Activated CD4-positive, alpha-beta T cell treated with anti-CD3 and anti-CD28 coated beads, Interleukin-2, amount 50 U/mL, for 1 hour (primary cell): ENCODE data around the gene ART1.
"Not testable (repeated sequence)": the region's sequence is repeated elsewhere in the genome, so short reads cannot be mapped to it uniquely, and the experiment has no call there.

ENCODE experiments used
- DNase-seq: peaks from one replicate; pipeline ENCODE4 v3.0.0-alpha.2; 2020

The ART1 gene

GRCh38 chr11:3635641-3636375 lies 9.1 kb upstream of the ART1 start:
- DNase-seq, result no peak

- DNase-seq, result no peak
These were observed 7.7 kb upstream of the ART1 start for GRCh38 chr11:3637201-3637600.

GRCh38 chr11:3638513-3638912 lies 6.4 kb upstream of the ART1 start:
- no peak for DNase-seq

- DNase-seq, result no peak
These were observed 5.1 kb upstream of the ART1 start for GRCh38 chr11:3639841-3640240.

GRCh38 chr11:3641191-3641590 lies 3.7 kb upstream of the ART1 start:
- no peak for DNase-seq

- DNase-seq, result no peak
These were observed 3.2 kb upstream of the ART1 start, which contains the start of gene ART5 for GRCh38 chr11:3641701-3642070. ART5 (minus strand) TSS chr11:3641992; CDS start chr11:3641862, 130 bp downstream.

GRCh38 chr11:3642071-3642951 lies 2.6 kb upstream of the ART1 start:
- DNase-seq, result peak; percentile 78

GRCh38 chr11:3643102-3643546 lies 1.8 kb upstream of the ART1 start:
- not testable (repeated sequence) for DNase-seq

GRCh38 chr11:3645552-3645951 lies 624 bp downstream of the ART1 start:
- no peak for DNase-seq

GRCh38 chr11:3648843-3649242 lies 3.9 kb downstream of the ART1 start:
- DNase-seq, result not testable (repeated sequence)

GRCh38 chr11:3649374-3649773 lies 4.4 kb downstream of the ART1 start:
- DNase-seq, result not testable (repeated sequence)

- not testable (repeated sequence) for DNase-seq
These were observed 7.6 kb downstream of the ART1 start for GRCh38 chr11:3652514-3652913.

GRCh38 chr11:3655547-3655946 lies 10.6 kb downstream of the ART1 start:
- no peak for DNase-seq

- DNase-seq, result not testable (repeated sequence)
These were observed 12.4 kb downstream of the ART1 start for GRCh38 chr11:3657331-3657730.

GRCh38 chr11:3658252-3658651 lies 13.3 kb downstream of the ART1 start:
- no peak for DNase-seq

- no peak for DNase-seq
These were observed 14.9 kb downstream of the ART1 start for GRCh38 chr11:3659595-3660515.

- DNase-seq, result no peak
These were observed 16.0 kb downstream of the ART1 start for GRCh38 chr11:3660960-3661359.

GRCh38 chr11:3662856-3663255 lies 17.9 kb downstream of the ART1 start:
- DNase-seq, result no peak

GRCh38 chr11:3664032-3664630 lies 19.2 kb downstream of the ART1 start:
- DNase-seq, result no peak

GRCh38 chr11:3665336-3666022 lies 20.6 kb downstream of the ART1 start:
- DNase-seq, result no peak

- DNase-seq, result no peak
These were observed 21.1 kb downstream of the ART1 start for GRCh38 chr11:3666023-3666530.
